Measurements from ENCODE around the gene ZNF362. TPM values are rescaled to one million over a fixed set of nuclear protein-coding genes. Genes with fewer than 3 reads are reported as not detected.
A peak's percentile ranks its signal among the peaks of the same experiment; 100 is the strongest.
"Not testable (repeated sequence)": the region's sequence is repeated elsewhere in the genome, so short reads cannot be mapped to it uniquely, and the experiment has no call there.

The ZNF362 gene
- total RNA-seq, 1 donor from 2014 or later = 30.3 TPM

DNA sequence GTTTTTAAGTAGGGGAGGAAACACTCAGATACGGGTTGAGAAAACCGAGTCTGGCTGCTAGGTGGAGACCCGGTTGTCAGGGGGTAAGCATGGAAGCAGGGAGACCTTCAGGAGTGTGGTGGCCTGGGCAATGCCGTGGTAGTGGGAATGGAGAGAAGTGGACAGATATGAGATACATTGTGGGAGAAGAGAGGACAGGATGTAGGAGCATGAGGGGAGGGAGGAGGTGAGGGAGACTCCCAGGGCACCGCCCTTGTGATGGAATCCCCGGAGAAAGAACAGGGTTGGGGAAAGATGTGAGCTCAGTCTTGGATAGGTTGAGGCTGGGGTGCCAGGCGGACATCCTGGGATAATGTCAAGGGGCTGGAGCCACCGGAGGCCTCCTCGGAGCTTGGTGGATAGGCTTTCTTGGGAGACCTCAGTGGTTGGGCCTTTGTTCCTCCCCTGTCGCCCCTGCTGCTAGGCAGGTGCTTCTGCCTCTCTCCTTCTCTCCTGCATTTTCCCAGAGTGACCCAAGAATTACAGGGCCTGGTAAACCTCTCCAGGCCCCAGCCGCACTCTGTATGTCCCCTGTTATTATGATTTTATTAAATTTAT is 21.3 kb downstream of the ZNF362 start:
- DNase-seq (ENCODE audit: low spot score) = peak; percentile 65
- intact Hi-C loops (cut with DNase I) = no loop called here

DNA sequence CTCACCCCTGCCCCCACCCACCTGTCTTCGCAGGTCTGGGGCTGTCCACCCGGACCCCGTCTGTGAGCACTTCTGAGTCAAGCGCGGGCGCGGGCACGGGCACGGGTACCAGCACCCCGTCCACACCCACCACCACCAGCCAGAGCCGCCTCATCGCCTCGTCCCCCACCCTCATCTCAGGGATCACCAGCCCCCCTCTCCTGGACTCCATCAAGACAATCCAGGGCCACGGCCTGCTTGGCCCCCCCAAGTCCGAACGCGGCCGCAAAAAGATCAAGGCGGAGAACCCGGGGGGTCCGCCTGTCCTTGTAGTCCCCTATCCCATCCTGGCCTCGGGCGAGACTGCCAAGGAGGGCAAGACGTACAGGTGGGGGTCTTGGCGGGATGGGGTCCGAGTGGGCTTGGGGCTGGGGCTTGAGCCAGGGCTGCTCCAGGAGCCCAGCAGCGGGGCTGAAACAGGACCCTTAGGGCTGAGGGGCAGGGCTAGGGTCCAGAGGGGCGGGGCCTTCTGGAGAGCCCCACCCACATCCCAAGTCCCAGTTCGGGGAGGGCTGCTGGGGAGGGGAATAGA is 23.9 kb downstream of the ZNF362 start:
- intact Hi-C loops (cut with DNase I) = no loop called here
- DNase-seq (ENCODE audit: low spot score) = peak; percentile 31

DNA sequence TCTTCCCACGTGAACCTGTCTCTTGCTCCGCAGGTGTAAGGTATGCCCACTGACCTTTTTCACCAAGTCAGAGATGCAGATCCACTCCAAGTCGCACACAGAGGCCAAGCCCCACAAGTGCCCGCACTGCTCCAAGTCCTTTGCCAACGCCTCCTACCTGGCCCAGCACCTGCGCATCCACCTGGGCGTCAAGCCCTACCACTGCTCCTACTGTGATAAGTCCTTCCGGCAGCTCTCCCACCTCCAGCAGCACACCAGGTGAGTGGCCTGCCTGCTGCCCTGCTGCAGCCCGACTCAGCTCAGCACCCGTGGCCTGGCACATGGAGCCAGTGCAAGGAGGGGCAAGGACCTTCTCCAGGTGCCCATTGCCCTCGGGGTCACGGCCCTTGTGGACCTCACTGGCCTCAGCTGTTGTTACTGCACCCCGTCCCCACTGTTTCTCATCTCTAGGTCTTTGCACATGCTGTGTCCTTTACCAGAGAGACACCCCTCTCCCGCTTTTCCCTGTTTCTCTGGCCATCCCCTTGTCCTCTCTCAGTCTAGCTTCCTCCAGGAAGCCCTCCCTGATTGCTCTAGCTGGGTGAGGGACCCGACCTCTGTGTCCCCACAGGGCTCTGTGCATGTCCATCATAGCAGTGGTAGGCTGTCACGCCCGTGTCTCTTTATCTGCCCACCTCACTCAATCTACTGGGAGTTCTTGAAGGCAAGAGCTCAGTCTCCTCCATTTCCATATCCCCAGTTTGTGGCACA is 25.4 kb downstream of the ZNF362 start:
- intact Hi-C loops (cut with DNase I) = no loop called here
- peak; percentile 68 for DNase-seq (ENCODE audit: low spot score)

DNA sequence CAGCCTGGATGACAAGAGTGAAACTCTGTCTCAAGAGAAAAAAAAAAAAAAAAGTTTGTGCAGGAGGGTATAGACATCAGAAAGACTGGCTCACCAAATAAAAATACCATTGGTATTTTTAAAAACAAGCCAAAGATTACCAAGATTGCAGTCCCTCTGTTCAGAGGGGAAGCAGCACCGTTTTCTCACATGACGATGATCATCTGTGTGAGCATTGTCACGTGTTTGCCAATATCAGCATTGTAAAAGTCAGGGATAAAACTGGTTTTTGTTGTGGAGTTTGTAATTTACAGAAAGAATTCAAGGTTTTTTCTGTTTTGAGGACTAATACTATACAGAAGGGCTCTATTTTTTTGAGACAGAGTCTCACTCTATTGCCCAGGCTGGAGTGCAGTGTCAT is 26.5 kb downstream of the ZNF362 start:
- intact Hi-C loops (cut with DNase I) = no loop called here
- no peak for DNase-seq (ENCODE audit: low spot score)

DNA sequence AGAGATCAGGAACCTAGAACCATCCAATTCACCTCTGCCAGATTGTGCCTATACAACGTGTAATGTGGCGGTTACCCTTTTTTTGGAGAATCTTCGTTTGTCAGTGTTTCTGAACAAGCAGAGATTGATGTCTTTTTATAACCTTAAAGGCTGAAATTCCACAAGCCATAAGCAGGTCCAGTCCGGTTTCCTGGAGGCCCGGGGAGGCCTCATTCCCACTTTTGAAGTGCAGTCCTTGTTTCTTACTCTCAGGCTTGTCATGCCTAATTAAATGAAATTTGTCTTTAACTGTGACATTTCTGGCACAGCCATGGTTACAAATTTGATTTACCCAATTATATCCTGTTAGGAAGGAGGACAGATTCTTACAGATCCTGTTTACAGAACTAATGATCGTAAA is 27.8 kb downstream of the ZNF362 start:
- DNase-seq (ENCODE audit: low spot score) = no peak
- intact Hi-C loops (cut with DNase I) = no loop called here

DNA sequence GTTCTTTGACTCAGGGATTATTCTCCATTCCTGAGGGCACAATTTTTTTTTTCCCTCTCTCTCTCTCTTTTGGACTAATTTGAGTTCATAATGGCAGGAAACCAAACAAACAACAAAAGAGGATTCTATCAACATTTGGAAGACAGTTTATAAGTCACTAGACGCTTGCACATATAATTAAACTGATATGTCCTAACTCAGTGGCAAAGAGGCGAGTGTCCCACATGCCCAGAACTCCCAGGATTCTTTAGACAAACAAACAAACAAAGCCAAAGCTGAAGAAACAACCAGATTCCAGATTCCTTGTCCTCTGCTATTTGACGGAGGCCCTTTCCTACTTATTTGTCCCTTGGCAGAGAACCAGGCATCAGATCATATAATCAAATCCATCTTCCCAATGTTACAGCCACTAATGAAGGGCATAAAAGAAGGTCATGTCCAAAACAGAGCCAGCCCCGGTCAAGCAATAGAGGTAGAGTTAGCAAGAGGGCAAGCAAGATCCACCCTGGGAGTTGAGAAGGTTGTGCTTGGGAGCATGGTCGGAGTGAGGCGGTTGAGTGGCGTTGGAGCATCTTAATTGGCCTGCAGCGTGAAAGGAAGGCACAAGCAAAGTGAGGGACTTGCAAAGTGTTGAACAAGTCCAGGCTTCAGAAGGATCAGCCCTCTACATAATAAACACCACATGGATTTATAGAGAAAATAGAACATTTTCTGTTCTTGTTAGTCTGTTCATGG is 30.3 kb downstream of the ZNF362 start:
- intact Hi-C loops (cut with DNase I) = loop anchor here (5.0 kb wide), 1 partner anchor 59 kb away; no protein-coding TSS in a partner anchor
- peak; percentile 27 for DNase-seq (ENCODE audit: low spot score)

DNA sequence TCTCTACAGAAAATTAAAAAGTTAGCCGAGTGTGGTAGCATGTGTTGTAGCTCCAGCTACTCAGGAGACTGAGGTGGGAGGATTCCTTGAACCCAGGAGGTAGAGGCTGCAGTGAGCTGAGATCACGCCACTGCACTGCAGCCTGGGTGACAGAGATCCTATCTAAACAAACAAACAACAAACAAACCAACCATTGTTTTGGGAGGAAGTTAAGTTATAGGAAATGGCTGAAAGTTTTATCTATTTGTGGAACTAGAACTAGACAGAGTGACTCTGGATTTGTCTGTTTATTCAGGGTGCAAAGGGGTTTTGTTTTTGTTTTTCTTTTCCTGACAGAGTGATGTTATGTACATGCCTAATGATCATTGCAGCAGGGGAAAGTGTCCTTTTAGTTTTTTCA is 31.0 kb downstream of the ZNF362 start:
- no peak for DNase-seq (ENCODE audit: low spot score)
- intact Hi-C loops (cut with DNase I) = loop anchor here (5.0 kb wide), 1 partner anchor 60 kb away; no protein-coding TSS in a partner anchor

DNA sequence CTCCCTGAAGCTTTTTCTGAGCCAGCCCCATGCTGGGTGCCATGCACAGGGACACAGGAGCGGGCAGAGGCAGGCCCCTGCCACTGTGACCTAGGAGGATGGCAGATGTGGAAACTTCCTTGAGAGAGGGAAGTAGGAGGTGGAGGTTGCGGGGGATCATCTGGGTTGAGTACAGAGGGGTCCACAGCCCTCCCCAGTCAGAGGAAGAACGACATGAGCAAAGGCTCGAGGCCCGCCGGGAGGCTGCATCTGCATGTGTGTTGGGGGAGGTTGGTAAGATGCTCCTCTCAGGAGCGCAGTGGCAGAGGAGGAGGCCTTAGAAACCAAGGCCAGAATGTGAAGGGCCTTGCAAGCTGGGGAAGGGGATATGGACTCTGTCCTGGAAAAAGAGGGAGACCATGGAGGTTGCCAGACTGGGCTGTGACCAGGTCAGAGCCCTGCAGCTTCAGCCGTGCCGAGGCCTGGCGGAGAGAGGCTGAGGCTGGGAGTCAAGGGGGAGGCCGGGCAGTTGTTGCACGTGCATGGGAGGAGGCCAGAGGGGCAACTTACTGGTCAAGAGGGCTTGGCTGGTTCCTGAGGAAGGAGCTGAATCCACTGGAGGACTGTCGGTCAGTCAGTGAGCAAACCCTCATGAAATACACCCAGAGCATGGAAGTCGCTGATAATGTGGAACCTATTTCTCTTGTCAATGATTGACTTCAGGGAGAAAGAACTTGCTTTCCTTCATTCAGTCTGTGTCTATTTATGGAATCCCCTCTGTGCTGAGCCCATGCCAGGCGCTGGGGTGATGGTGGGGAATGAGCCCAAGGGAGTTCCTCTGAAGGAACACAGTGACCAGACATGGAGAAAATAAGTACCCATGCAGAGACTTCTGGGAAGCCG is 32.9 kb downstream of the ZNF362 start:
- intact Hi-C loops (cut with DNase I) = loop anchor here (5.0 kb wide), 1 partner anchor 62 kb away; no protein-coding TSS in a partner anchor
- peak; percentile 56 for DNase-seq (ENCODE audit: low spot score)

DNA sequence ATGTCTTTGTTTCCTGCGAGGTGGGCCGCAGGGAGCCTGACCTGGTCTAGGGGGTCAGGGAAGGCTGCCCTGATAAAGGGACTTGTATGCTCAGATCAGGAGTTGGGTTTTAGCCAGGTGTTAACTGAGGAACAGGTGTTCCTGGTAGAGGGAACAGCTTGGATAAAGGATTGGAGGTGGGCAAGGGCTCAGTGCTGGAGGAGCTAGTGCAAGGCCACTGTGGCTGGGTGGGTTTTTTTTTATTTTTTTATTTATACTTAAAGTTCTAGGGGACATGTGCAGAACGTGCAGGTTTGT is 33.5 kb downstream of the ZNF362 start:
- DNase-seq (ENCODE audit: low spot score) = peak; percentile 10
- intact Hi-C loops (cut with DNase I) = loop anchor here (5.0 kb wide), 1 partner anchor 63 kb away; no protein-coding TSS in a partner anchor

DNA sequence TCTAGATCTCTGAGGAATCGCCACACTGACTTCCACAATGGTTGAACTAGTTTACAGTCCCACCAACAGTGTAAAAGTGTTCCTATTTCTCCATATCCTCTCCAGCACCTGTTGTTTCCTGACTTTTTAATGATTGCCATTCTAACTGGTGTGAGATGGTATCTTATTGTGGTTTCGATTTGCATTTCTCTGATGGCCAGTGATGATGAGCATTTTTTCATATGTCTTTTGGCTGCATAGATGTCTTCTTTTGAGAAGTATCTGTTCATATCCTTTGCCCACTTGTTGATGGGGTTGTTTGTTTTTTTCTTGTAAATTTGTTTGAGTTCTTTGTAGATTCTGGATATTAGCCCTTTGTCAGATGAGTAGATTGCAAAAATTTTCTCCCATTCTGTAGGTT is 34.3 kb downstream of the ZNF362 start:
- intact Hi-C loops (cut with DNase I); DNase-seq (ENCODE audit: low spot score): not testable (repeated sequence)

DNA sequence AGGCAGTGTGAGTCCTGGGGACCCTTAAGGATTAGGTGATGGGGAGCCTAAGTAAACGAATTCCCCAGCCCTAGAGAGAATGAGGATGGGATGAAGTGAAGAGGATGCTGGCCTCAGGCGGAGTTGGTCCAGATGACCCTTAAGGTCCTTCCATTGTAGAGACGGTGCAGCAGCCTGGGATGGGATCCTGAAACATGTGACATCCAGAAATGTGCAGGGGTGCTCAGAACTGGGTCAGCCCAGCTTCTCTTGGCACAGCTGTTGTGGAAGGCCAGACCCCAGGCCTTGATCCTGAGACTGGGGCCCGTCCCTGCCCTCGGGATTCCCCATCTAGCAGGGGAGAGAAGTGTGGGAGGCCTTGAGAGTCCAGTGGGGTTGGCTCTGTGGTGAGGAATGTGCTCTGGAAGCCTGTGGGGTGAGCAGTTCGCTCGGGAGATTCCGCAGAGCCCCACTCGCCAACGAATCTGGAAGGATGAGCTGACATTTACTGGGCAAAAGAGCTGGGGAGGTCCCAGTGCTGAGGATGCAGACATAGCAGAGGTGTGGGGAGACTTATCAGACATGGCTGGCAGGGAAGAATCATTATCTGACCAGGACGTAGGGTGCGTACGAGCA is 36.5 kb downstream of the ZNF362 start:
- intact Hi-C loops (cut with DNase I) = no loop called here
- DNase-seq (ENCODE audit: low spot score) = peak; percentile 9

DNA sequence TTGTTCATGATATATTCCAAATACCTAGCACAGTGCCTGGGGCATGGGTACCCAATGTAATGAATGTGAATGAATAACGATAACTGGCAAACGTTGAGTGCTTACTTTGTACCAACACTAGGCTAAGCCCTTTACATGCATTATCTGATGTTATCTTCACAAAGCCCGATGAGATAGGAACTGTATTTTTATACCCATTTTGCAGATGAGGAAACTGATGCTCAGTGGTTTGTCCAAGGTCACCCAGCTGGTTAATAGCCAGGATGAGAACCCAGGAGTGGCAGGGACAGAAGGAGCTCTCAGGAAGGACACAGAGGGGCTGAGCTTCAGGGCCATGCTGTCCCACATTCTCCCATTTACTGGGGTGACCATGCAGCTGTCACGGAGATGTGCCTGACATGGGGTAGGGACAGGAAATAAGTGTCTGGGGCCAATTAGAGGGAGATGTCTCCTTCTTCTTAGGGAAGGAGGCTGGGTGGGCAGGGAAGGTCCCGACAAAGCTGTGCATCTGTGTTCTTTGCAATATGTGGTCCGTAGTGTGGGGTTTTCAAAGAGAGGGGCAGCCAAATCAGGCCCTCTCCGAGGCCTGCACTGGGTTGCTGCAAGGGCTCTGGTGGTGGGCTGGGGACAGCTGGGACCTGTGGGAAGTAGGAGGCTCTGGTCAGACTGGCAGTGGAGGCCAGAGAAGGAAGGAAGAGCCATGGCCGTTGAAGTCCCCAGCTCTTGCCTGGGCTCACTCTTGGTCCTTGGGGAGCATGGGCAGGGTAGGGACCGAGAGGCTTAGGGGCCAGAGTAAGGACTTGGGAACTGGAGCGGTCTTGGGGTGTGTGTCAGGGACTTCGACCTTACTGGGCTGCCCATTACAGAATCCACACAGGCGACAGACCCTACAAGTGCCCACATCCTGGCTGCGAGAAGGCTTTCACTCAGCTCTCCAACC is 38.0 kb downstream of the ZNF362 start:
- intact Hi-C loops (cut with DNase I) = loop anchor here (1.0 to 5.0 kb wide), 4 partner anchors 37 to 176 kb away; partner anchors contain the start of gene ZNF362
- no peak for DNase-seq (ENCODE audit: low spot score)

DNA sequence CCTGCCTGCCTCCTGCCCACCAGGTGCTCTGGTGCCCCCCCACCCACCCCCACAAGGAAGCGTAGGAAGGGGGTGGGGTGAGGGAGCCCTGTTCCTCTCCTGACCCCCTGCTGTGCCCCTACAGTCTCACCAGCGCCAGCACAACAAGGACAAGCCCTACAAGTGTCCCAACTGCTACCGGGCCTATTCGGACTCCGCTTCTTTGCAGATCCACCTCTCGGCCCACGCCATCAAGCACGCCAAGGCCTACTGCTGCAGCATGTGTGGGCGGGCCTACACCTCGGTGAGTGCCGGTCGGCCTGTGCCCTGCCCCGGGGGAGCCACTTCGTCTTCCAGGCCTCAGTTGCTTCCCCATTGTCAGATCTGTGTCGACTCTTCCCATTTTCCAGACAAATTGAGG is 38.7 kb downstream of the ZNF362 start:
- intact Hi-C loops (cut with DNase I) = loop anchor here (1.0 to 5.0 kb wide), 4 partner anchors 37 to 175 kb away; partner anchors contain the start of gene ZNF362
- no peak for DNase-seq (ENCODE audit: low spot score)

DNA sequence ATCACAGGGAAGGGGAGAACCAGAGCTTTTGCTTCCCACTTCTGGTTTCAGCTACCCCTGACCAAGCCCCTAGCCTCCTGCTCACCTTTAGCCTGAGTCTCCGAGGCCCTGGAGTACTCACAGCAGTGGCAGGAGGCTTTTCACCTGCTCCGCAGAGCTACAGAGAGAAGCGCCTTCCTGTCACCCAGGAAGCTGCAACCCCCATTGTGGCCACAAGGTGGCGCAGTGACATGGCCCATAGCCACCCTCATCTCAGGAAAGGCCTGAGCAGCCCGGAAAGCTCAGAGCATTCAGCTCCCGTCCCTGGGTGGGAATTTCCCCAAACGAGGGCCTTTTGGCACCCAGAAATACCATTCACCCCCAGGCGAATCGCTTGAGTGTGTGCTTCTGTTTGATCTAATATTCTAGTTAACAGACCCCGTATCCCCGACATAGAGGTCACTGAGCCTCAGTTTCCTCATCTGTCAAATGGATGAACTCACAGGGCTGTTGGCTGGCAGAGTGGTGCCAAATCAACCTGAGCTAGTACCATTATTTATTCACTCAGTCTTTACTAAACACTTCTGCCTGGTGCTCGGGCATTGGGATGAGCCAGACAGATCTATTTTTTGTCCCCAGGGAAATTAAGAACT is 39.3 kb downstream of the ZNF362 start:
- DNase-seq (ENCODE audit: low spot score) = peak; percentile 93

DNA sequence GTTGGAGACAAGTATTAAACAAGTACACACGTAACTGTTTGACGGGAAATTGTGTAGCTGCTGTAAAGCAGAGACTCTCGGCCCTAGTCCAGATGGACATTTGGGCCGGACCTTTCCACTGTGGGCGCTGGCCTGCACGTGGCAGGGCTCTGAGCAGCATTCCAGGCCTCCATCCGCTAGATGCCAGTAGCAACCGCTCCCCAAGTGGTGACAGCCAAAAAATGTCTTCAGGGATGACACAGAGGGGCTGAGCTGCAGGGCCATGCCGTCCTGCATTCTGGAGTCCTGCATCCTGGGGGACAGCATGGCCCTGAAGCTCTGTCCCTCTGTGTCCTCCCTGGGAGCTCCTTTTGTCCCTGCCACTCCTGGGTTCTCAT is 39.8 kb downstream of the ZNF362 start:
- DNase-seq (ENCODE audit: low spot score) = no peak
- intact Hi-C loops (cut with DNase I) = loop anchor here (5.0 kb wide), 2 partner anchors 36 to 39 kb away; partner anchors contain the start of gene ZNF362

More for the DNA sequence above, 39.3 kb downstream of the ZNF362 start:
- intact Hi-C loops (cut with DNase I) = loop anchor here (1.0 to 5.0 kb wide), 4 partner anchors 37 to 175 kb away; partner anchors contain the start of gene ZNF362

DNA sequence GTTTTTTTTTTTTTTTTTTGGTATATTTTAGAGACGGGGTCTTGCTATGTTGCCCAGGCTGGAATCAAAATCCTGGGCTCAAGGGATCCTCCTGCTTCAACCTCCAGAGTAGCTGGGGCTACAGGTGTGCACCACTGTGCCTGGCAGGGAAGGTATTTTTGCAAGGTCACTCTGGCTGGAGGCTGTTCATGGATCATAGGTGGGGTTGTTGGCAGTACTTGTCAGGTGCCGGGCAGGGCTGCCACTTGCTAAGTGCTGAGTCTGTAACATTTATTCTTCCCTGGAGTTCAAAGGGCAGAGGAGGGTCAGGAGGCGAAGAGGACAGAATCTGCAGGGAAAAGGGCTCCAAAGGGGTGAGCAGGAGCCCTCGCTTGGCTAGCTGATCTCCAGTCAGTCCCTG is 40.5 kb downstream of the ZNF362 start:
- intact Hi-C loops (cut with DNase I) = loop anchor here (5.0 kb wide), 2 partner anchors 35 to 40 kb away; partner anchors contain the start of gene ZNF362
- DNase-seq (ENCODE audit: low spot score) = no peak
